HL-60 (cell line): ENCODE results near the gene PKP3.

Experiments used
- GABPA ChIP-seq: IDR thresholded peaks from 2 replicates; pipeline ENCODE4 v1.6.1; 2012; ENCODE audit warnings: low read depth
- TF ChIP-seq, protein P1 (sequence below): IDR thresholded peaks from one replicate; pipeline ENCODE4 v1.5.1; 2011; ENCODE audit warnings: low read length, control low read depth, inconsistent platforms; ENCODE audit not compliant: insufficient read depth

GRCh38 chr11:355581-356458 lies 38.2 kb upstream of the PKP3 start:
- TF ChIP-seq, protein P1, sequence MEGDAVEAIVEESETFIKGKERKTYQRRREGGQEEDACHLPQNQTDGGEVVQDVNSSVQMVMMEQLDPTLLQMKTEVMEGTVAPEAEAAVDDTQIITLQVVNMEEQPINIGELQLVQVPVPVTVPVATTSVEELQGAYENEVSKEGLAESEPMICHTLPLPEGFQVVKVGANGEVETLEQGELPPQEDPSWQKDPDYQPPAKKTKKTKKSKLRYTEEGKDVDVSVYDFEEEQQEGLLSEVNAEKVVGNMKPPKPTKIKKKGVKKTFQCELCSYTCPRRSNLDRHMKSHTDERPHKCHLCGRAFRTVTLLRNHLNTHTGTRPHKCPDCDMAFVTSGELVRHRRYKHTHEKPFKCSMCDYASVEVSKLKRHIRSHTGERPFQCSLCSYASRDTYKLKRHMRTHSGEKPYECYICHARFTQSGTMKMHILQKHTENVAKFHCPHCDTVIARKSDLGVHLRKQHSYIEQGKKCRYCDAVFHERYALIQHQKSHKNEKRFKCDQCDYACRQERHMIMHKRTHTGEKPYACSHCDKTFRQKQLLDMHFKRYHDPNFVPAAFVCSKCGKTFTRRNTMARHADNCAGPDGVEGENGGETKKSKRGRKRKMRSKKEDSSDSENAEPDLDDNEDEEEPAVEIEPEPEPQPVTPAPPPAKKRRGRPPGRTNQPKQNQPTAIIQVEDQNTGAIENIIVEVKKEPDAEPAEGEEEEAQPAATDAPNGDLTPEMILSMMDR = no peak
- no peak for TF ChIP-seq GABPA
